Large intestine (tissue), 3 donors: ENCODE data around the gene ATP13A3. TPM values are rescaled to one million over a fixed set of nuclear protein-coding genes. Genes with fewer than 3 reads are reported as not detected.
A peak's percentile ranks its signal among the peaks of the same experiment; 100 is the strongest.
"Not testable (repeated sequence)": the region's sequence is repeated elsewhere in the genome, so short reads cannot be mapped to it uniquely, and the experiment has no call there.

ENCODE experiments used
- DNase-seq, 2 donors: peaks; one replicate each; pipeline versions ENCODE4 v3.0.0 to v3.0.0-alpha.2; 2013
- H3K27ac ChIP-seq: one replicate; pipeline ENCODE4 v1.5.1; 2013; ENCODE audit warnings: low read length
- H3K27me3 ChIP-seq: 2 replicates; pipeline ENCODE4 v1.6.1; 2013; ENCODE audit warnings: low read length; ENCODE audit not compliant: control insufficient read depth, insufficient read depth
- H3K36me3 ChIP-seq: 2 replicates; pipeline ENCODE4 v1.6.1; 2013; ENCODE audit warnings: low read length; ENCODE audit not compliant: control insufficient read depth, insufficient read depth
- H3K4me1 ChIP-seq: one replicate; pipeline ENCODE4 v1.6.1; 2013; ENCODE audit warnings: low read length; ENCODE audit not compliant: control insufficient read depth, insufficient read depth
- H3K4me3 ChIP-seq: one replicate; pipeline ENCODE4 v1.5.1; 2013; ENCODE audit warnings: low read length
- H3K9me3 ChIP-seq: one replicate; pipeline ENCODE4 v1.6.1; 2013; ENCODE audit warnings: mild to moderate bottlenecking, low read depth, low read length, moderate library complexity; ENCODE audit not compliant: control insufficient read depth
- WGBS: methylation state at CpG from one replicate; pipeline ENCODE4 v1.1.5; 2013; ENCODE audit warnings: low lambda C conversion rate; ENCODE audit not compliant: insufficient coverage; 5-methylcytosine and 5-hydroxymethylcytosine counted together
- polyA plus RNA-seq: library from polyadenylated mRNA; unstranded; fragments of 120-200 nt; gene quantifications from one replicate; pipeline ENCODE4 v1.2.1, GENCODE V29; 2013

Gene ATP13A3
- polyA plus RNA-seq, 1 donor, result 64.6 TPM

DNA sequence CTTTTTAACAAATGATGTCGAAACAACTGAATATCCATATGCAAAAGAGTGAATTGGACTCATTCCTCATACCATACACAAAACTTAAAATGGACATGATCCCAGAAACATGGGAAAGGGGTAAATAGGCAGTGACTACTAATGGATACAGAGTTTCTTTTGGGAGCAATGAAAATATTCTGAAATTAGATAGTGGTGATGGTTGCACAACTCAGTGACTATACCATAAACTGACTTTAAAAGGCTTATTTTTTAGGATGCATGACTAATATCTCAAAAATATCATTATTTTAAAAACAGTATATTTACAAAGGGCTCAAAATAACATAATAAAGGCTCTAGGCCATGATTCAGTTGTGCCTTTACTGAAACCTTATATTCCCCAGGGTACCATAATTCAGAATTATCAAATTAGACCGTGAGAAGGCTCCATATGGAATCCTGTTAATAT, 16.3 kb upstream of the ATP13A3 start:
- no peak overlapping the region for H3K27ac ChIP-seq
- no peaks in the 10 kb centered on the region for H3K4me1 ChIP-seq
- H3K4me3 ChIP-seq, result no peak overlapping the region
- no peak for DNase-seq
- no CpG with 5 or more reads among the region's 2 CpGs for WGBS
- peaks cover 2% of the 10 kb centered on the region for H3K36me3 ChIP-seq
- H3K27me3 ChIP-seq, result no peaks in the 10 kb centered on the region
- H3K9me3 ChIP-seq, result no peaks in the 10 kb centered on the region

- Histone ChIP-seq H3K4me1 (peaks cover 10% of the 10 kb centered on the region), H3K4me3 (no peak overlapping the region)
These were observed 13.4 kb upstream of the ATP13A3 start for GRCh38 chr3:194500198-194500597.

GRCh38 chr3:194499516-194499915, 12.7 kb upstream of the ATP13A3 start:
- H3K36me3 ChIP-seq, H3K4me3 ChIP-seq, H3K9me3 ChIP-seq, H3K27me3 ChIP-seq, H3K27ac ChIP-seq, DNase-seq: not testable (repeated sequence)
- H3K4me1 ChIP-seq, result peaks cover 10% of the 10 kb centered on the region
- 100% methylated on average over 1 of the region's 6 CpGs for WGBS

More at GRCh38 chr3:194500198-194500597, 13.4 kb upstream of the ATP13A3 start:
- H3K27ac ChIP-seq, result no peak overlapping the region
- no peak for DNase-seq
- H3K36me3 ChIP-seq, result no peaks in the 10 kb centered on the region
- H3K9me3 ChIP-seq, result no peaks in the 10 kb centered on the region
- H3K27me3 ChIP-seq, result no peaks in the 10 kb centered on the region

GRCh38 chr3:194497799-194498575, 11.2 kb upstream of the ATP13A3 start:
- no CpG with 5 or more reads among the region's 8 CpGs for WGBS
- Histone ChIP-seq H3K9me3 (no peaks in the 10 kb centered on the region), H3K36me3 (no peaks in the 10 kb centered on the region), H3K4me1 (peaks cover 10% of the 10 kb centered on the region), H3K27ac (no peak overlapping the region), H3K27me3 (no peaks in the 10 kb centered on the region), H3K4me3 (no peak overlapping the region)
- DNase-seq, result no peak

GRCh38 chr3:194496217-194496919, 9.6 kb upstream of the ATP13A3 start:
- Histone ChIP-seq H3K27ac (no peak overlapping the region), H3K36me3 (no peaks in the 10 kb centered on the region), H3K4me1 (peaks cover 10% of the 10 kb centered on the region), H3K4me3 (no peak overlapping the region), H3K9me3 (no peaks in the 10 kb centered on the region), H3K27me3 (no peaks in the 10 kb centered on the region)
- DNase-seq, result peak; percentile 27 to 60
- 100% methylated on average over 1 of the region's 7 CpGs for WGBS

- DNase-seq, result no peak
These were observed 8.2 kb upstream of the ATP13A3 start for GRCh38 chr3:194494951-194495374.

GRCh38 chr3:194493995-194494927, 7.5 kb upstream of the ATP13A3 start:
- not testable (repeated sequence) for H3K36me3 ChIP-seq, H3K27me3 ChIP-seq, H3K4me3 ChIP-seq, DNase-seq, H3K9me3 ChIP-seq, H3K27ac ChIP-seq
- no CpG with 5 or more reads among the region's 10 CpGs for WGBS
- H3K4me1 ChIP-seq, result peaks cover 10% of the 10 kb centered on the region

More at GRCh38 chr3:194494951-194495374, 8.2 kb upstream of the ATP13A3 start:
- Histone ChIP-seq H3K9me3 (no peaks in the 10 kb centered on the region), H3K27ac (no peak overlapping the region), H3K27me3 (no peaks in the 10 kb centered on the region), H3K4me3 (no peak overlapping the region), H3K36me3 (no peaks in the 10 kb centered on the region), H3K4me1 (peaks cover 10% of the 10 kb centered on the region)
- no CpG with 5 or more reads among the region's 5 CpGs for WGBS

DNA sequence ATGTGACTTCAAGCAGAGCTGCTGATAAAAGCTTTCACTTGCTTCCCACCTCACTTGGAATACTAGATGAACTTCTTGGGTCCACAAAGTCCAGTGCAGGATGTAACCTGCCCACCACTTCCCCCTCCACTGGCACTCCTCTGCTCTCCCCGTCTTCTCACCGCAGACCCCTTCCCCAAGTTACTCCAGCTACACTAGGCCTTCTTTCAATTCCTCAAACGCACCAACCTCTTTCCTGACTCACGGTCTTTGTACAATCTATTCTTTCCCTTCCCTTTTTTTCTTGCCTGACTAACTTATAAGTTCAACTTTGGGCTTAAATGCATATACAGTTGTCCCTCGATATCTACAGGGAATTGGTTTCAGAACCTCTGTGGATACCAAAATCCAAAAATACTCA, 5.2 kb upstream of the ATP13A3 start:
- no peak overlapping the region for H3K27ac ChIP-seq
- H3K4me1 ChIP-seq, result peaks cover 9% of the 10 kb centered on the region
- H3K9me3 ChIP-seq, result no peaks in the 10 kb centered on the region
- no peak overlapping the region for H3K4me3 ChIP-seq
- H3K36me3 ChIP-seq, result no peaks in the 10 kb centered on the region
- DNase-seq, result no peak
- H3K27me3 ChIP-seq, result no peaks in the 10 kb centered on the region
- WGBS, result 88% methylated on average over 3 of the region's 5 CpGs

DNA sequence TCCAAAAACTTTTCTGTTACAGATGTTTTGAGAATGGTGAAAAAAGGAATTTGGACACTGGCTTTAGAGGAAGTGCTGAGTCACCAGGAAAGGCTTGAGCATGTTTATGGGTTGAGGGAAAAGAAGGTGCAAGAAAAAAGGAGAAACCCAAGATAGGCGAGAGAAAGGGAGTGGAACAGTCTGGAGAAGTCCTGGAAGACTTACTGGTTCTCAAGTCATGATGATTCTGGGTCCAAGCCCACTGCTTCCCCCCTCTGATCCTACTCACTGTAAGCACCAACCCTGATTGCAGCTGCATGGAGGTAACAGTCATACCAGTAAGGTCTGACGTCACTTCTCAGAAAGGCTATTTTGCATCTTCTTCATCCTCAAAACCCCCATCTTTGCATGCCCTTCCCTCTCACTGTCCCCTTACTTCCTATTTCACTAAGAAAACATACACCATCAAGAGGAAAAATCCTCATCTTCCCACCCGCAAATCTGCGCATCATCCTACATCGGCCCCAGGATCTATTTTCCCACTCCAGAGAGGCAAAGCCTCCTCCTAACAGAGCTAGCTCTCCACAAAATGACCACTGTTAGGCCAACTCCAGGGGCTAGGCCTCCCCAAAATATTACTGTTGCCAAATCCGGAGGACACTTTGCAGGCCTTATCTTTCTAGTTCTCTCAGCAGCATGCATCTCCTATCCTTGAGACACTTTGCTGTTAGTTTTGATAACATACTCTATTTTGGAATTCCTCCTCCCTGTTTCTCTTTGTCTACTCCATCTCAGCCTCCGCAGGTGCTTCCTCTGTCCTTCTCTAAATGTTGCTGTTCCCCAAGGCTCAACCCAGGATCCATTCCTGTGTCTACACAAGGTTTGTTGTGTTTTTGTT, 3.2 kb upstream of the ATP13A3 start:
- no peak overlapping the region for H3K4me3 ChIP-seq
- no CpG with 5 or more reads among the region's 7 CpGs for WGBS
- no peaks in the 10 kb centered on the region for H3K27me3 ChIP-seq
- H3K9me3 ChIP-seq, result no peaks in the 10 kb centered on the region
- no peaks in the 10 kb centered on the region for H3K36me3 ChIP-seq
- H3K27ac ChIP-seq, result no peak overlapping the region
- H3K4me1 ChIP-seq, result peaks cover 2% of the 10 kb centered on the region
- DNase-seq, result no peak
